Liver (tissue), 9 donors: ENCODE measurements around the gene TPSD1. TPM values are rescaled to one million over a fixed set of nuclear protein-coding genes. Genes with fewer than 3 reads are reported as not detected.

ENCODE experiments used
- DNase-seq: peaks from one replicate; pipeline ENCODE4 v3.0.0-alpha.2; 2017; ENCODE audit warnings: low spot score
- H3K27ac ChIP-seq, 2 donors: one replicate each; pipeline ENCODE4 v1.7.0; 2013; ENCODE audit warnings: inconsistent platforms in 2 of 2, low read length in 2 of 2, control low read depth in 1 of 2, low read depth in 1 of 2, mild to moderate bottlenecking in 1 of 2
- H3K27me3 ChIP-seq, 4 donors: one replicate each; pipeline versions ENCODE4 v1.6.1 to v1.7.0; 2013; ENCODE audit warnings: low read length in 3 of 4, inconsistent platforms in 1 of 4, mild to moderate bottlenecking in 1 of 4, moderate library complexity in 1 of 4; ENCODE audit not compliant: control insufficient read depth in 4 of 4, insufficient read depth in 4 of 4
- H3K36me3 ChIP-seq, 4 donors: one replicate each; pipeline versions ENCODE4 v1.6.1 to v1.7.0; 2013; ENCODE audit warnings: low read length in 3 of 4, mild to moderate bottlenecking in 3 of 4, low read depth in 1 of 4, moderate library complexity in 1 of 4; ENCODE audit not compliant: control insufficient read depth in 4 of 4, insufficient read depth in 3 of 4
- H3K4me1 ChIP-seq, 4 donors: one replicate each; pipeline versions ENCODE4 v1.6.1 to v1.7.0; 2013; ENCODE audit warnings: low read length in 3 of 4, mild to moderate bottlenecking in 3 of 4, moderate library complexity in 1 of 4; ENCODE audit not compliant: control insufficient read depth in 4 of 4, insufficient read depth in 4 of 4
- H3K4me3 ChIP-seq, 3 donors: one replicate each; pipeline versions ENCODE4 v1.6.1 to v1.7.0; 2013; ENCODE audit warnings: low read length in 3 of 3, control low read depth in 1 of 3, low read depth in 1 of 3, mild to moderate bottlenecking in 1 of 3
- H3K9ac ChIP-seq, 2 donors: one replicate each; pipeline ENCODE4 v1.7.0; 2013; ENCODE audit warnings: low read length in 2 of 2, mild to moderate bottlenecking in 2 of 2, moderate library complexity in 2 of 2, control low read depth in 1 of 2, low read depth in 1 of 2
- H3K9me3 ChIP-seq, 4 donors: one replicate each; pipeline versions ENCODE4 v1.6.1 to v1.7.0; 2013; ENCODE audit warnings: low read length in 3 of 4; ENCODE audit not compliant: control insufficient read depth in 4 of 4
- ATF3 ChIP-seq: IDR thresholded peaks from 2 replicates; pipeline ENCODE4 v1.6.1; 2016; ENCODE audit warnings: antibody characterized with exemption
- CTCF ChIP-seq: fragments of 150-350 bp; IDR thresholded peaks from 2 replicates; pipeline ENCODE4 v1.5.1; 2017; ENCODE audit warnings: improper control_type of control experiment, low read depth, low read length; ENCODE audit not compliant: missing input control
- EGR1 ChIP-seq, 2 donors: IDR thresholded peaks; 2 replicates each; pipeline ENCODE4 v1.6.1; 2016 to 2018; ENCODE audit warnings: antibody characterized with exemption in 2 of 2, low read depth in 2 of 2
- FOXA2 ChIP-seq: IDR thresholded peaks from 2 replicates; pipeline ENCODE4 v1.6.1; 2016; ENCODE audit warnings: antibody characterized with exemption
- GABPA ChIP-seq, 2 donors: IDR thresholded peaks in 1 of 2; conservative IDR thresholded peaks in 1 of 2; 2 replicates each; pipeline ENCODE4 v1.6.1; 2016; ENCODE audit warnings: antibody characterized with exemption in 2 of 2, mild to moderate bottlenecking in 1 of 2, moderate library complexity in 1 of 2
- HNF4A ChIP-seq, 2 donors: conservative IDR thresholded peaks; 2 replicates each; pipeline ENCODE4 v1.6.1; 2016; ENCODE audit warnings: antibody characterized with exemption in 2 of 2, mild to moderate bottlenecking in 2 of 2
- HNF4G ChIP-seq: IDR thresholded peaks from 2 replicates; pipeline ENCODE4 v1.6.1; 2016; ENCODE audit warnings: antibody characterized with exemption
- JUND ChIP-seq, 2 donors: IDR thresholded peaks; 2 replicates each; pipeline ENCODE4 v1.6.1; 2016; ENCODE audit warnings: antibody characterized with exemption in 2 of 2
- MAX ChIP-seq: IDR thresholded peaks from 2 replicates; pipeline ENCODE4 v1.6.1; 2016; ENCODE audit warnings: antibody characterized with exemption
- NR2F2 ChIP-seq: IDR thresholded peaks from 2 replicates; pipeline ENCODE4 v1.6.1; 2016; ENCODE audit warnings: antibody characterized with exemption
- RAD21 ChIP-seq, 2 donors: IDR thresholded peaks; 2 replicates each; pipeline ENCODE4 v1.6.1; 2016; ENCODE audit warnings: antibody characterized with exemption in 2 of 2, mild to moderate bottlenecking in 2 of 2
- REST ChIP-seq: IDR thresholded peaks from 2 replicates; pipeline ENCODE4 v1.6.1; 2016; ENCODE audit warnings: antibody characterized with exemption, mild to moderate bottlenecking
- RXRA ChIP-seq, 2 donors: IDR thresholded peaks; 2 replicates each; pipeline ENCODE4 v1.6.1; 2017 to 2018; ENCODE audit warnings: antibody characterized with exemption in 2 of 2, mild to moderate bottlenecking in 1 of 2
- SP1 ChIP-seq: IDR thresholded peaks from 2 replicates; pipeline ENCODE4 v1.6.1; 2018; ENCODE audit warnings: antibody characterized with exemption, mild to moderate bottlenecking
- TAF1 ChIP-seq: conservative IDR thresholded peaks from 2 replicates; pipeline ENCODE4 v1.6.1; 2016; ENCODE audit warnings: antibody characterized with exemption, mild to moderate bottlenecking
- YY1 ChIP-seq: IDR thresholded peaks from 2 replicates; pipeline ENCODE4 v1.6.1; 2016; ENCODE audit warnings: antibody characterized with exemption, mild to moderate bottlenecking
- ZBTB33 ChIP-seq: IDR thresholded peaks from 2 replicates; pipeline ENCODE4 v1.6.1; 2016; ENCODE audit warnings: antibody characterized with exemption
- WGBS: extraction: QIAGEN DNeasy Blood & Tissue Kit; methylation state at CpG from one replicate; pipeline ENCODE4 v1.1.7; 2013; 5-methylcytosine and 5-hydroxymethylcytosine counted together
- polyA plus RNA-seq, 2 donors: library from polyadenylated mRNA; stranded (reverse) in 1 of 2; unstranded in 1 of 2; fragments of 200-250 nt in 1 of 2; fragments of >200 nt in 1 of 2; fragmentation: Nextera tagmentation in 1 of 2; extraction: Ambion mirVana in 1 of 2; gene quantifications; one replicate each; pipeline versions ENCODE4 v1.2.1 to v1.2.3, GENCODE V29; 2013 to 2015
- total RNA-seq, 2 donors: library from RNA; depleted of rRNA; stranded (reverse); fragments of >200 nt; gene quantifications; one replicate each; pipeline ENCODE4 v1.2.3, GENCODE V29; 2014
- donor health status: healthy.
- donor health status: healthy.
- donor health status: healthy.
- donor health status: healthy.
- donor health status: healthy.

TPSD1 gene
- total and polyA plus RNA-seq, 4 donors, result 0.28 to 0.40 TPM; not detected in 2

- no peak overlapping the region for H3K4me3 ChIP-seq
- peaks cover 7 to 21% (median 14%) of the 10 kb centered on the region in 4 donors for H3K4me1 ChIP-seq
- H3K36me3 ChIP-seq, result no peaks in the 10 kb centered on the region
- TF ChIP-seq HNF4G (no peak), GABPA (IDR thresholded peaks at IDR 0.05 in 1 of 2, conservative IDR thresholded peaks at IDR 0.05 in 1 of 2) (no peak), HNF4A (conservative IDR thresholded peaks at IDR 0.05) (no peak), CTCF (no peak), JUND (IDR thresholded peaks at IDR 0.05) (no peak), FOXA2 (no peak), REST (no peak), RXRA (IDR thresholded peaks at IDR 0.05) (no peak), TAF1 (no peak), RAD21 (IDR thresholded peaks at IDR 0.05) (no peak), ATF3 (no peak), MAX (no peak), YY1 (no peak), ZBTB33 (no peak), SP1 (no peak), EGR1 (IDR thresholded peaks at IDR 0.05; ENCODE audit: low read depth in 2 of 2) (no peak), NR2F2 (no peak)
- no peak overlapping the region for H3K27ac ChIP-seq
- no peaks in the 10 kb centered on the region for H3K9me3 ChIP-seq
- no peak for DNase-seq
- no peaks in the 10 kb centered on the region for H3K27me3 ChIP-seq
- WGBS, result 87% methylated on average over 25 of the region's 25 CpGs
- no peak overlapping the region for H3K9ac ChIP-seq
These were observed 30.7 kb downstream of the TPSD1 start for GRCh38 chr16:1286513-1287094.
